Lower leg skin (tissue), 4 donors: ENCODE data around the gene SDCCAG8. TPM values are rescaled to one million over a fixed set of nuclear protein-coding genes. Genes with fewer than 3 reads are reported as not detected.

ENCODE experiments used
- DNase-seq, 2 donors: peaks; one replicate each; pipeline ENCODE4 v3.0.0-alpha.2; 2019; ENCODE audit warnings: low spot score in 2 of 2
- H3K4me3 ChIP-seq: fragments of 200-600 bp; sonication (generic); 2 replicates; pipeline ENCODE4 v1.5.1; 2017; ENCODE audit warnings: mild to moderate bottlenecking, low read depth; ENCODE audit not compliant: poor library complexity, severe bottlenecking
- POLR2A ChIP-seq, 2 donors: fragments of 450-650 bp; IDR thresholded peaks; one replicate each; pipeline ENCODE4 v1.6.1; 2016 to 2017; ENCODE audit warnings: antibody characterized with exemption in 2 of 2, mild to moderate bottlenecking in 1 of 2, moderate library complexity in 1 of 2
- WGBS, 2 donors: methylation state at CpG; one replicate each; pipeline ENCODE4 v1.1.5; 2018; 5-methylcytosine and 5-hydroxymethylcytosine counted together
- intact Hi-C: fragments of 100-400 bp; cut with DNase I; formaldehyde crosslinking; loops from one replicate; pipeline ENCODE4 v1.15.0; 2023; ENCODE audit warnings: low total_unique reads
- total RNA-seq, 4 donors: library from RNA; depleted of rRNA; stranded (reverse); fragments of >200 nt; gene quantifications; one replicate each; pipeline ENCODE4 v1.1.0, GENCODE V29; 2016
- TF ChIP-seq, protein P1 (sequence below), 3 donors: fragments of 450-650 bp; IDR thresholded peaks; one replicate each; pipeline ENCODE4 v1.5.1; 2016; ENCODE audit warnings: antibody characterized with exemption in 3 of 3, mild to moderate bottlenecking in 3 of 3, moderate library complexity in 2 of 3

SDCCAG8 gene
- total RNA-seq, 4 donors from 2014 or later = 20.0 to 53.6 (median 48.9) TPM

DNA sequence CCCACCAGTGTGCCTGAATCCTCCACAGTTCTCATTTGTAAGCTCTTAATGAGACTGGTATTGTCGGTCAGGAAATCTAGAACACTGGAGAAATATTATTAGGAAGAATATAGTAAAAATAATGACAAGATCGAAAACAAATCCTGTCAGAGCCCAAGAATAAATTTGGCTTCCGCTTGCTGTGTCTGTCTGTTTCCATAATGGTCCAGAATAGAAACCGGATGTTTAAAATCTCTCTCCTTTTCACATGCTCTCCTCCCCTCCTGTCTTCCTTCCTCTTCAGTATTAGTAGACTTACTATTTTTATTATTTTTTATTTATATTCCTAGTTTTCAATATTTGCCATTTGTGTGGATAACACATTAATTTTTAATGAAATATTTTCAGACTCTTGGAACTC, 187.7 kb downstream of the SDCCAG8 start:
- TF ChIP-seq, protein P1, sequence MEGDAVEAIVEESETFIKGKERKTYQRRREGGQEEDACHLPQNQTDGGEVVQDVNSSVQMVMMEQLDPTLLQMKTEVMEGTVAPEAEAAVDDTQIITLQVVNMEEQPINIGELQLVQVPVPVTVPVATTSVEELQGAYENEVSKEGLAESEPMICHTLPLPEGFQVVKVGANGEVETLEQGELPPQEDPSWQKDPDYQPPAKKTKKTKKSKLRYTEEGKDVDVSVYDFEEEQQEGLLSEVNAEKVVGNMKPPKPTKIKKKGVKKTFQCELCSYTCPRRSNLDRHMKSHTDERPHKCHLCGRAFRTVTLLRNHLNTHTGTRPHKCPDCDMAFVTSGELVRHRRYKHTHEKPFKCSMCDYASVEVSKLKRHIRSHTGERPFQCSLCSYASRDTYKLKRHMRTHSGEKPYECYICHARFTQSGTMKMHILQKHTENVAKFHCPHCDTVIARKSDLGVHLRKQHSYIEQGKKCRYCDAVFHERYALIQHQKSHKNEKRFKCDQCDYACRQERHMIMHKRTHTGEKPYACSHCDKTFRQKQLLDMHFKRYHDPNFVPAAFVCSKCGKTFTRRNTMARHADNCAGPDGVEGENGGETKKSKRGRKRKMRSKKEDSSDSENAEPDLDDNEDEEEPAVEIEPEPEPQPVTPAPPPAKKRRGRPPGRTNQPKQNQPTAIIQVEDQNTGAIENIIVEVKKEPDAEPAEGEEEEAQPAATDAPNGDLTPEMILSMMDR (IDR thresholded peaks at IDR 0.05) = no peak
- TF ChIP-seq POLR2A (IDR thresholded peaks at IDR 0.05) = no peak
- no peak overlapping the region for H3K4me3 ChIP-seq
- WGBS, 2 donors = 57 to 58% methylated on average over 4 of the region's 4 CpGs
- DNase-seq = no peak
- intact Hi-C loops = no loop called here

DNA sequence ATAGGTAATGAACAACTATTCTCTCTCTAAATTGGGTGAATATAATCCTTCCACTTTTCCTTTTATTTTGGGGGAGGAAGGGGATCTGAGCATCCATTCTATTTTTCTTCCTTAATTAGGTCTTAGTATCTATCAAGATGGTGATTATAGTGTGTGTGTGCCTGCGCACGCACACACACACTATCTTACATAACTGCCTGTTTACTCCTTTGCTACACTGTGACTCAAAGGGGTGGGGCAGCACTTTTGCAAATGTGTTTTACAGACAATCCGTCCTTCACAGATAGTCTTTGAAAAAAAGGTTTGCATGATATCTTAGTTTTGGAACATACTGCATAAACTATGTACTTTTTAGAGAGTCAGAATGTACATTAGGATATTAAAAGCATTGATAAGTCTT, 191.5 kb downstream of the SDCCAG8 start:
- WGBS, 2 donors = 29 to 31% methylated on average over 3 of the region's 3 CpGs
- DNase-seq = peak in 1 of 2 donors; percentile 78
- TF ChIP-seq, protein P1 (IDR thresholded peaks at IDR 0.05) = no peak
- no peak for TF ChIP-seq POLR2A (IDR thresholded peaks at IDR 0.05)
- intact Hi-C loops = no loop called here
- no peak overlapping the region for H3K4me3 ChIP-seq

DNA sequence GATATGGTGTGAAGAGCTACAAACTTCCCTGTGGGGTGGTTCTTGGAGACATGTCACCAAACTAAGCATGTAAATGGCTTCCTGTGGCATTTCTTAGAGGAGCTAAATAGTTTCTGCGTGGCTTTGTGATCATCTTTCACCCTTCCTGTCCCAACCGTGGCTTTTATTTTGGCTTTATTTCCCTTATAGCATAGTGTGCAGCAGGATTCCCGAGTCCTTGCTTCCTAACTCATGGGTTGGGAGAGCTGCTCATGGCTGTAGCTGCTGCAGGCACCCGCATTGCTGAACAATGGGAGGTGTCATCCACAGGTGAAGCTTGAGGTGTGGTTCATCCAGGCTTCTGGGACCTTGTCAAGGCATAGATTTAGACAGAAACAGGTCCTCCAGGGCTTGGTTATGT, 192.0 kb downstream of the SDCCAG8 start:
- WGBS, 2 donors = 44 to 52% methylated on average over 4 of the region's 4 CpGs
- no peak overlapping the region for H3K4me3 ChIP-seq
- no peak for TF ChIP-seq POLR2A (IDR thresholded peaks at IDR 0.05)
- TF ChIP-seq, protein P1 (IDR thresholded peaks at IDR 0.05) = no peak
- intact Hi-C loops = no loop called here
- no peak for DNase-seq

DNA sequence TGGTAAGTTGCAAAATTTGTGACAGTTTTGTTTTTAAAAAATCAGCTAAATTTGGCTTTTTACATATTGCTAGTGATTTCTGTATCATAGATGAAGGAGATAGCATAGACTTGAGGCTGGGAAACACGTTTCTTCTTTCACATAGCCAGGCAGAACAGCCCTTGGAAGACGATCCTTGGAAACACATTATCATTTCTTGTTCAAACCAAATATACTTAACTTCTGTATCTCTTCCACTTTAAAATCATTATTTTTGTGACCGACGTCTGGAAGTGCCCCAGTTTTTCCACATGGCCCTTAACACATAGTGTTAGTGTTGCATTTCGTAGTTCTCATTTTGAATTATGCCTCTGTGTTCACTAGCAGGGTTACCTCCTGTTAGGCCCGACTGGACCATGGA, 193.5 kb downstream of the SDCCAG8 start:
- WGBS, 2 donors = 93% methylated on average over 6 of the region's 6 CpGs
- no peak for TF ChIP-seq POLR2A (IDR thresholded peaks at IDR 0.05)
- TF ChIP-seq, protein P1 (IDR thresholded peaks at IDR 0.05) = no peak
- no peak for DNase-seq
- intact Hi-C loops = no loop called here
- no peak overlapping the region for H3K4me3 ChIP-seq

DNA sequence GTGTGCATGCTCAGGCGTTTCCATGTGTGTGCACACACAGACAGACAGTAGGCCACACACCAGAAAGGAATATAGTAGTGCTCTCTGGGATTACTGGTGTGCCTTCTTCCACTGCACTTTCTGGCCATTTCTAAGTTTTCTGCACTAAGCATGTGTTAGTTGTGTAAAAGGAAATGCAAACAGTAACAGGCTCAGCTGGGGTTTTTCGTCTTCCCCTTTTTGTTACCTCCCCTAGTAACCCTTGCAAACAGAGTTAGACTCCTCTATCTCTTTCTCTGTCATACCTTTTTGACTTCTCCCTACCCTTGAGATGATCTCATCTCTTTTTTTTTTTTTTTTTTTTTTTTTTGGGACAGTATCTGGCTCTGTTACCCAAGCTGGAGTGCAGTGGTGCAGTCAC, 196.3 kb downstream of the SDCCAG8 start:
- no peak for DNase-seq
- intact Hi-C loops = no loop called here
- H3K4me3 ChIP-seq = no peak overlapping the region
- WGBS, 2 donors = 84 to 89% methylated on average over 2 of the region's 2 CpGs
- TF ChIP-seq, protein P1 (IDR thresholded peaks at IDR 0.05) = no peak
- TF ChIP-seq POLR2A (IDR thresholded peaks at IDR 0.05) = no peak

DNA sequence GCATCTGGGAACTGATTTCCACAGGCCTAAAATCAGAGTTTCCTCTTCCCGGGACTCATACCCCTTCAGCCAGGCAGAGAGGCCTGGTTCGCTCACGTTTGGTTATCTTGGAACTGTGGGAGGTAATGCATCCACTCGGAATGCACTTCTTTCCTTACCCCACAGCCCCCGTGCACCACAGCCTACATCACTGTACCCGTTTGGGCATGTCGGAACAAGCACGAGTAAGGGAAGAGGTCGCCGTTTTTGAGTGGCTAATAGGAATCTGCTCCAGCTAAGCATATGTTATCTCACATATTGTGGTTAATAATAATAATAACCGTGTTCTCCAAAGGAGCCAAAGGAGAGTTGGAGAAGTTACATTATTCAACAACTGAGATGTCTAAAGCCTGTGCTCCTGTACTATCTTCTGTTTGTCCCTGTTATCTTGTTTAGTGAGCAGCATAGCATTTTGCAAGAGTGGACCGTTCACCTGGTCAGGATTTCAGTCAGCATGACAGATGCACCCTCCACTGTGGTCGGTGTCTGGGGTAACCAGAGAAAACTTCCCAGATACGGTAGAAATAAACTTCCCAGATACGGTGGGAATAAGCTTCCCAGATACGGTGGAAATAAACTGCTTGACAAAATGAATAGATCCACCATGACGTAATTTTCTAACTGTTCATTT, 198.6 kb downstream of the SDCCAG8 start:
- no peak for DNase-seq
- no peak overlapping the region for H3K4me3 ChIP-seq
- no peak for TF ChIP-seq POLR2A (IDR thresholded peaks at IDR 0.05)
- TF ChIP-seq, protein P1 (IDR thresholded peaks at IDR 0.05) = no peak
- WGBS, 2 donors = 78 to 88% methylated on average over 17 of the region's 17 CpGs
- intact Hi-C loops = no loop called here
